Measurements from ENCODE around the gene OVCA2. TPM values are rescaled to one million over a fixed set of nuclear protein-coding genes. Genes with fewer than 3 reads are reported as not detected.

Gene OVCA2
- total RNA-seq, 1 experiment from 2014 or later: 27.3 TPM

DNA sequence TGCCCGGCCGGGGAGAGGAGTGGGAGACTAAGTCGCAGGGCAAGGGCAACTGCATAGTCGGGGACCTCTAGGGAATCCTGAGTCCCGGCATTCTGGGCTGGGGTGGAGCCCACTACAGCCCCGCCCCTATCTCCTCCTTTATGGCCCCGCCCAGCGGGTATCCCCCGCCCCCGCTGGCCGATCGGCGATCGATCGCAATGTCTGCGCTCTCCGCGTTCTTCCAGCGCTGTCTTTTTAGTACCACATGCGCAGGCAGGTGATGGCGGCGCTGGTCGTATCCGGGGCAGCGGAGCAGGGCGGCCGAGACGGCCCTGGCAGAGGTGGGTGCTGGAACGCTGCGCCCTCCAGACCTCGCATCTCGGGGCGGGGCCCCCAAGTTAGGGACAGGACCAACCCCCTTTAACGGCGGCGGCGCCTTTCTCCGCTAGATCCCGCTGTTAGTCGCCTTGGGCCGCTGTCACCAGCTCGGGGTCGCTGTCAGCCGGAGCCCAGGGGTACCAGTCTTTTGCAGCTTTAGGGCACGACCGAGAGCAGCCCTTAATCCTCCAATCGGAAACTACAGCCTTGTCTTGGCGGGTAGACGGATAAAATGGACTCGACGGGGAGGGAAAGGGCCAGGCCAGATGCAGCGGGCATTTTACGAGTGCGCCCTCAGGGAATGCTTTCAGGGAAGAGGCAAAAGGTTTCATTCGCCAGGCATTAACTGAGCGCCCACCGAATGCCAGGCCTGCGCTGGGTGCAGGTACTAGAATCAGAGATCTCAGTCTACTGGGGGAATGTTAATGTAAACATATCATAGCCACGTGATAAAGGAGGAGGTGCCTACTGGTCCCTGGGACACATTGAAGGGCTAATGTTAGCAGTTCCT lies 11.7 kb upstream of the OVCA2 start, which contains the start of gene DPH1 (continued):
- TF ChIP-seq CTCF (IDR thresholded peaks at IDR 0.05 in 2 of 3, conservative IDR thresholded peaks at IDR 0.05 in 1 of 3; ENCODE audit: borderline replicate concordance in 1 of 3, insufficient read depth in 1 of 3, low read depth in 2 of 3, low read length in 2 of 3): no peak
- no peak for TF ChIP-seq EZH2 (IDR thresholded peaks at IDR 0.05)
- TF ChIP-seq FOSL1 (IDR thresholded peaks at IDR 0.05; ENCODE audit: low read depth): no peak
- peak; percentile 71 for TF ChIP-seq RAD21 (IDR thresholded peaks at IDR 0.05; ENCODE audit: low read depth)
- TF ChIP-seq, protein P1, sequence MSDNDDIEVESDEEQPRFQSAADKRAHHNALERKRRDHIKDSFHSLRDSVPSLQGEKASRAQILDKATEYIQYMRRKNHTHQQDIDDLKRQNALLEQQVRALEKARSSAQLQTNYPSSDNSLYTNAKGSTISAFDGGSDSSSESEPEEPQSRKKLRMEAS (IDR thresholded peaks at IDR 0.05): peak; percentile 98

GRCh38 chr17:2030779-2031163 lies 11.1 kb upstream of the OVCA2 start:
- intact Hi-C loops (cut with micrococcal nuclease): loop anchor here (1.0 to 2.0 kb wide), 2 partner anchors 11 to 122 kb away; no protein-coding TSS in a partner anchor
- H3K79me2 ChIP-seq (ENCODE audit: insufficient read depth, low read length): peaks cover 9% of the 10 kb centered on the region; the same call in 1 of the 2 replicates
- no peaks in the 10 kb centered on the region for H4K20me1 ChIP-seq (ENCODE audit: insufficient read depth)
- no peaks in the 10 kb centered on the region; a peak in 1 of 4 replicates for H3K36me3 ChIP-seq (ENCODE audit: control insufficient read depth in 1 of 2, insufficient read depth in 2 of 2, low read length in 2 of 2)
- BruUV-seq (replicated peaks): TSS peak; percentile 60
- H3K4me2 ChIP-seq (ENCODE audit: low read length): peak overlapping the region; percentile 79
- peak overlapping the region; percentile 58 for H3K27ac ChIP-seq (ENCODE audit: low read depth, low read length)
- H3K9me3 ChIP-seq (ENCODE audit: control insufficient read depth in 1 of 2, insufficient read depth in 1 of 2, low read depth in 1 of 2, low read length in 2 of 2): no peaks in the 10 kb centered on the region
- peaks cover 16 to 18% of the 10 kb centered on the region in 2 experiments; a peak in 3 of 4 replicates for H3K4me1 ChIP-seq (ENCODE audit: control insufficient read depth in 1 of 2, insufficient read depth in 2 of 2, low read length in 2 of 2)
- DNase-seq (ENCODE audit: low read depth, low spot score): peak; percentile 79
- POLR2A ChIA-PET: no interaction called here
- RAD21 ChIA-PET (ENCODE audit: low non-redundant PET in 1 of 2, low total read pairs in 2 of 2, uncharacterized antibody in 2 of 2, unreplicated experiment in 2 of 2): no interaction called here
- CTCF ChIA-PET: interaction anchor here (2.2 kb wide), 1 partner anchor 122 kb away, joined by 10 read pairs; no protein-coding TSS in a partner anchor
- ATAC-seq: peak; percentile 8
- no peak overlapping the region for H2AFZ ChIP-seq (ENCODE audit: low read depth, low read length, poor library complexity, severe bottlenecking)
- no peaks in the 10 kb centered on the region for H3K27me3 ChIP-seq (ENCODE audit: insufficient read depth, low read length)
- peak overlapping the region; percentile 89 for H3K9ac ChIP-seq (ENCODE audit: low read length)
- H3K4me3 ChIP-seq (replicated peaks in 1 of 2; ENCODE audit: low read depth in 1 of 2, low read length in 2 of 2): peak overlapping the region; percentile 100
- no peaks in the 10 kb centered on the region for H3K9me2 ChIP-seq (ENCODE audit: insufficient read depth)
- TF ChIP-seq SRF (IDR thresholded peaks at IDR 0.05; ENCODE audit: low read depth) (no peak), CBX3 (IDR thresholded peaks at IDR 0.05; ENCODE audit: low read depth) (no peak), RAD21 (IDR thresholded peaks at IDR 0.05; ENCODE audit: low read depth) (no peak), POLR2AphosphoS5 (IDR thresholded peaks at IDR 0.05; ENCODE audit: low read depth, low read length) (0 out of 2 replicates have a peak, but pooled peaks have one; percentile 37), FOSL1 (IDR thresholded peaks at IDR 0.05; ENCODE audit: low read depth) (no peak), ELF1 (IDR thresholded peaks at IDR 0.05; ENCODE audit: borderline replicate concordance, low read depth) (no peak), YY1 (IDR thresholded peaks at IDR 0.05; ENCODE audit: extremely low read depth, insufficient replicate concordance, low read depth, low read length) (no peak), CEBPB (IDR thresholded peaks at IDR 0.05; ENCODE audit: low read depth) (no peak), EZH2 (IDR thresholded peaks at IDR 0.05) (no peak), CTCF (IDR thresholded peaks at IDR 0.05 in 2 of 3, conservative IDR thresholded peaks at IDR 0.05 in 1 of 3; ENCODE audit: borderline replicate concordance in 1 of 3, insufficient read depth in 1 of 3, low read depth in 2 of 3, low read length in 2 of 3) (peak; percentile 31 to 69 (median 60); a peak in 5 of 6 replicates), ZFX (IDR thresholded peaks at IDR 0.05) (0 out of 2 replicates have a peak, but pooled peaks have one; percentile 3)
- TF ChIP-seq, protein P2, sequence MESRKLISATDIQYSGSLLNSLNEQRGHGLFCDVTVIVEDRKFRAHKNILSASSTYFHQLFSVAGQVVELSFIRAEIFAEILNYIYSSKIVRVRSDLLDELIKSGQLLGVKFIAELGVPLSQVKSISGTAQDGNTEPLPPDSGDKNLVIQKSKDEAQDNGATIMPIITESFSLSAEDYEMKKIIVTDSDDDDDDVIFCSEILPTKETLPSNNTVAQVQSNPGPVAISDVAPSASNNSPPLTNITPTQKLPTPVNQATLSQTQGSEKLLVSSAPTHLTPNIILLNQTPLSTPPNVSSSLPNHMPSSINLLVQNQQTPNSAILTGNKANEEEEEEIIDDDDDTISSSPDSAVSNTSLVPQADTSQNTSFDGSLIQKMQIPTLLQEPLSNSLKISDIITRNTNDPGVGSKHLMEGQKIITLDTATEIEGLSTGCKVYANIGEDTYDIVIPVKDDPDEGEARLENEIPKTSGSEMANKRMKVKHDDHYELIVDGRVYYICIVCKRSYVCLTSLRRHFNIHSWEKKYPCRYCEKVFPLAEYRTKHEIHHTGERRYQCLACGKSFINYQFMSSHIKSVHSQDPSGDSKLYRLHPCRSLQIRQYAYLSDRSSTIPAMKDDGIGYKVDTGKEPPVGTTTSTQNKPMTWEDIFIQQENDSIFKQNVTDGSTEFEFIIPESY (IDR thresholded peaks at IDR 0.05; ENCODE audit: extremely low read depth, insufficient replicate concordance, low read length): no peak

All from HCT116 (cell line).